PC-3 (cell line): ENCODE measurements around the gene RNF7. TPM values are rescaled to one million over a fixed set of nuclear protein-coding genes. Genes with fewer than 3 reads are reported as not detected.

ENCODE experiments used
- ATAC-seq: fragments of 200-7000 bp; cut with Tn5 transposase; 2 replicates; pipeline ENCODE4 v1.9.1; 2020; ENCODE audit warnings: mild to moderate bottlenecking, moderate library complexity
- BruUV-seq: library from RNA; stranded (reverse); fragments of 400-500 nt; replicated peaks from 2 replicates; lab custom pipeline; 2021; lab: Mats Ljungman, UMichigan
- CTCF ChIA-PET: fragments of 300-600 bp; sonication (Branson Sonifier 250); formaldehyde crosslinking; loops from one replicate; lab custom pipeline; 2022; ENCODE audit warnings: antibody characterized with exemption; lab: Charles Lee
- POLR2A ChIA-PET: fragments of 300-600 bp; sonication (Branson Sonifier 250); formaldehyde crosslinking; loops from one replicate; lab custom pipeline; 2022; ENCODE audit warnings: antibody characterized with exemption; ENCODE audit not compliant: unreplicated experiment; lab: Charles Lee
- DNase-seq: peaks from one replicate; pipeline ENCODE4 v3.0.0-alpha.2; 2015
- H2AFZ ChIP-seq: fragments of 300-600 bp; sonication (generic); 2 replicates; pipeline ENCODE4 v1.6.0; 2016; ENCODE audit warnings: antibody characterized with exemption, low read length
- H3F3A ChIP-seq: fragments of 300-600 bp; sonication (generic); one replicate; pipeline ENCODE4 v1.6.0; 2017; ENCODE audit warnings: antibody characterized with exemption, low read length, control low read depth, mild to moderate bottlenecking; ENCODE audit not compliant: unreplicated experiment
- H3K27ac ChIP-seq: fragments of 300-600 bp; sonication (generic); 2 replicates; pipeline ENCODE4 v1.5.1; 2016; ENCODE audit warnings: mild to moderate bottlenecking, low read length
- H3K27me3 ChIP-seq: fragments of 300-600 bp; sonication (generic); 2 replicates; pipeline ENCODE4 v1.6.1; 2016; ENCODE audit warnings: low read length, mixed read lengths
- H3K36me3 ChIP-seq: fragments of 300-600 bp; sonication (generic); 2 replicates; pipeline ENCODE4 v1.6.1; 2016; ENCODE audit warnings: low read depth, mixed run types, low read length, mixed read lengths
- H3K4me1 ChIP-seq: fragments of 300-600 bp; sonication (generic); 2 replicates; pipeline ENCODE4 v1.5.1; 2016; ENCODE audit warnings: low read length; ENCODE audit not compliant: insufficient read depth
- H3K4me2 ChIP-seq: fragments of 300-600 bp; sonication (generic); 2 replicates; pipeline ENCODE4 v1.6.0; 2016; ENCODE audit warnings: low read length
- H3K4me3 ChIP-seq: fragments of 300-600 bp; sonication (generic); 2 replicates; pipeline ENCODE4 v1.5.1; 2016; ENCODE audit warnings: mild to moderate bottlenecking, low read length, mixed read lengths
- H3K79me2 ChIP-seq: fragments of 300-600 bp; sonication (generic); 2 replicates; pipeline ENCODE4 v1.6.1; 2017; ENCODE audit warnings: low read length, mixed read lengths
- H3K9ac ChIP-seq: fragments of 300-600 bp; sonication (generic); 2 replicates; pipeline ENCODE4 v1.6.0; 2016; ENCODE audit warnings: mild to moderate bottlenecking, low read length
- H3K9me2 ChIP-seq: fragments of 300-600 bp; sonication (generic); replicated peaks from 2 replicates; pipeline ENCODE4 v1.6.1; 2016; ENCODE audit warnings: mixed run types, low read length, mixed read lengths
- H3K9me3 ChIP-seq: fragments of 300-600 bp; sonication (generic); 2 replicates; pipeline ENCODE4 v1.6.1; 2016; ENCODE audit warnings: low read length, mixed read lengths
- H4K20me1 ChIP-seq: fragments of 300-600 bp; sonication (generic); 2 replicates; pipeline ENCODE4 v1.6.1; 2016; ENCODE audit warnings: low read length, mixed read lengths
- EZH2 ChIP-seq: fragments of 300-600 bp; sonication (generic); IDR thresholded peaks from one replicate; pipeline ENCODE4 v1.6.1; 2017; ENCODE audit warnings: antibody characterized with exemption, mild to moderate bottlenecking, low read length; ENCODE audit not compliant: unreplicated experiment
- EZH2phosphoT487 ChIP-seq: fragments of 300-600 bp; sonication (generic); IDR thresholded peaks from 2 replicates; pipeline ENCODE4 v1.6.1; 2018; ENCODE audit warnings: mild to moderate bottlenecking, antibody characterized with exemption, low read length, borderline replicate concordance
- intact Hi-C: fragments of 100-400 bp; cut with micrococcal nuclease; formaldehyde crosslinking; loops from 2 replicates; pipeline ENCODE4 v1.9.0; 2023
- total RNA-seq: library from RNA; depleted of rRNA; stranded (reverse); fragments of >200 nt; gene quantifications from 2 replicates; pipeline ENCODE4 v1.2.3, GENCODE V29; 2014
- TF ChIP-seq, protein P1 (sequence below): fragments of 300-600 bp; sonication (generic); conservative IDR thresholded peaks from 2 replicates; pipeline ENCODE4 v1.5.1; 2017; ENCODE audit warnings: antibody characterized with exemption, low read depth, mild to moderate bottlenecking, low read length

Gene RNF7
- total RNA-seq, 1 experiment from 2014 or later = 42.9 TPM

DNA sequence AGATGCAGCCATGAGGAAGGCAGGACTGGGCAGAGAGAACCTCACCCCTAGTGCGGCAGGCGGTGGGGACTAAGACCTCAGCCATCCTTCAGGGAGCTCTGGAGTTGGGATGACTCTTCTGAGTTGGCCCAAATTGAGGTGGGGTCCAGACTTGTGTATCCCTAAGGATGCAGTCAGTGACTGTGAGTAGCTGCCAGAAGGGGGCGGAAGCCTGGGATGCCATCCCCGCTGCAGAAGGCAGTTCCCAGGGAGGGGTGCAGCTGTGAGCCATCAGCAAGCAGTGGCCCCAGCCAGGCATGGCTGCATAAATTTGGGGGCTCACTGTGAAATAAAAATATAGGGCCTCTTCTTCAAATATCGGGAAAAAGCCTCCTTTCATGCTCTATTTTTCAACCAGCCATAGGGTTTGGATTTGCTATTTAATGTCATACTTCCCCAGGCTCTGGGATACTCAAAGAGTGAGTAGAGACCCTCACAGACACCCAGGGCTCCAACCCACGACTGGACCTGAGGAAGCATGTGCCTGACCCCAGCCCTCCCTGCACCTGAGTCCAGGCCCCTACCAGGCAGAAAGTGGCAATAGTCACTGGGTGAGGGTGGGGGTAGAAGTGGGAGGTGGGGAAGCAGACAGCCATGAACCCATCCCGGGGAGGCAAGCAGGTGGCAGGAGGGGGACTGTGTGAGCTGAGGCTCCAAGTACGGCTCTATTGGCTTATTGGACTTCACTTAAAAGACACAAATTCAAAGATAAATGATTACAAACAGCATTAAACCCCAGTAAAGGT, 55.6 kb downstream of the RNF7 start:
- CTCF ChIA-PET = no interaction called here
- Histone ChIP-seq H3K79me2 (no peaks in the 10 kb centered on the region), H2AFZ (no peak overlapping the region), H3K9ac (no peak overlapping the region), H3K36me3 (no peaks in the 10 kb centered on the region), H3K9me2 (no peaks in the 10 kb centered on the region), H4K20me1 (no peaks in the 10 kb centered on the region), H3K4me2 (no peak overlapping the region), H3K27ac (no peak overlapping the region), H3F3A (no peaks in the 10 kb centered on the region), H3K9me3 (no peaks in the 10 kb centered on the region), H3K27me3 (no peaks in the 10 kb centered on the region), H3K4me1 (no peaks in the 10 kb centered on the region), H3K4me3 (no peak overlapping the region)
- TF ChIP-seq, protein P1, sequence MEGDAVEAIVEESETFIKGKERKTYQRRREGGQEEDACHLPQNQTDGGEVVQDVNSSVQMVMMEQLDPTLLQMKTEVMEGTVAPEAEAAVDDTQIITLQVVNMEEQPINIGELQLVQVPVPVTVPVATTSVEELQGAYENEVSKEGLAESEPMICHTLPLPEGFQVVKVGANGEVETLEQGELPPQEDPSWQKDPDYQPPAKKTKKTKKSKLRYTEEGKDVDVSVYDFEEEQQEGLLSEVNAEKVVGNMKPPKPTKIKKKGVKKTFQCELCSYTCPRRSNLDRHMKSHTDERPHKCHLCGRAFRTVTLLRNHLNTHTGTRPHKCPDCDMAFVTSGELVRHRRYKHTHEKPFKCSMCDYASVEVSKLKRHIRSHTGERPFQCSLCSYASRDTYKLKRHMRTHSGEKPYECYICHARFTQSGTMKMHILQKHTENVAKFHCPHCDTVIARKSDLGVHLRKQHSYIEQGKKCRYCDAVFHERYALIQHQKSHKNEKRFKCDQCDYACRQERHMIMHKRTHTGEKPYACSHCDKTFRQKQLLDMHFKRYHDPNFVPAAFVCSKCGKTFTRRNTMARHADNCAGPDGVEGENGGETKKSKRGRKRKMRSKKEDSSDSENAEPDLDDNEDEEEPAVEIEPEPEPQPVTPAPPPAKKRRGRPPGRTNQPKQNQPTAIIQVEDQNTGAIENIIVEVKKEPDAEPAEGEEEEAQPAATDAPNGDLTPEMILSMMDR = no peak
- TF ChIP-seq EZH2phosphoT487 (no peak), EZH2 (no peak)
- ATAC-seq = no peak
- POLR2A ChIA-PET = no interaction called here
- no peak for DNase-seq
- no TSS peak for BruUV-seq
- intact Hi-C loops = no loop called here

DNA sequence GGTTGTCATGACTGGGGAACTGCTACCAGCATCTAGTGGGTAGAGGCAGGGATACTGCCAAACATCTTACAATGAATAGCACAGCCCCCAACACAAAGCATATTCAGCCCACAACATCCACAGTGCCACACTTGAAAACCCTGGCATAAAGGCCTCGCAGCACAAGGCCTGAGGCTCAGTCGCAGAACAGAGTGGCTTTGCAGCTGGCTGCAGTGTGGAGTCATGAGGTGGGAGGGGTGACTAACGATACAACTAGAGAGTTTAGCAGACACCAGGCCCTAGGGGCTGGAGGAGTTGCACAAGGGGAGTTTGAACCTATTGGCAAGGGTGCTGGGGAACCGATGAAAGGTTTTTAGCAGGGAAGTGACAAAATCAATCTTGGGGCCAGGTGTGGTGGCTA, 57.2 kb downstream of the RNF7 start:
- no peak for ATAC-seq
- no peak overlapping the region for H2AFZ ChIP-seq
- no peaks in the 10 kb centered on the region for H3K9me2 ChIP-seq

DNA sequence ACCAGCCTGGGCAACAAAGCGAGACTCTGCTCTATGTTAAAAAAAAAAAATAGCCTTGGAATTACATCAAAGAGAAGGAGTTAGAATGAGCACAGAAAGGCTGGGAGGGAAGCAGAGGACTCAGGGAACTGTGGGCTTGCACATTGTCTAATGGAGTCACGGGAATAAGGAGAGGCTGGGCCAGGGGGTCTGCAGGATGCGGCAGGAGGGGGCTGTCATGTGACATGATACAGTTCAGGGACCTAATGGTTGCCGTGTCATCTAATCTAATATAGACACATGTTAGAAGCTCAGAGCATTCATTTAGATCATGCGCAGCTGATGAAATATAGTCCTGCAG, 57.6 kb downstream of the RNF7 start:
- no peak overlapping the region for H3K9ac ChIP-seq
- TF ChIP-seq EZH2 (no peak), EZH2phosphoT487 (no peak)
- TF ChIP-seq, protein P1 = no peak
- no peaks in the 10 kb centered on the region for H4K20me1 ChIP-seq
- H3K4me1 ChIP-seq = no peaks in the 10 kb centered on the region
- ChIA-PET POLR2A (no interaction called here), CTCF (no interaction called here)
- no peak overlapping the region for H3K27ac ChIP-seq
- ATAC-seq = no peak
- H3K4me3 ChIP-seq = no peak overlapping the region
- H3K36me3 ChIP-seq = no peaks in the 10 kb centered on the region
- H3K9me2 ChIP-seq = no peaks in the 10 kb centered on the region
- intact Hi-C loops = no loop called here
- H3F3A ChIP-seq = no peaks in the 10 kb centered on the region
- no TSS peak for BruUV-seq
- H3K27me3 ChIP-seq = no peaks in the 10 kb centered on the region
- DNase-seq = no peak
- H3K9me3 ChIP-seq = no peaks in the 10 kb centered on the region
- H3K79me2 ChIP-seq = no peaks in the 10 kb centered on the region
- no peak overlapping the region for H2AFZ ChIP-seq
- H3K4me2 ChIP-seq = no peak overlapping the region

More for the DNA sequence above, 57.2 kb downstream of the RNF7 start:
- Histone ChIP-seq H3K27ac (no peak overlapping the region), H3K27me3 (no peaks in the 10 kb centered on the region), H3K4me1 (no peaks in the 10 kb centered on the region), H3K4me3 (no peak overlapping the region), H3K79me2 (no peaks in the 10 kb centered on the region), H3K9me3 (no peaks in the 10 kb centered on the region), H3K36me3 (no peaks in the 10 kb centered on the region), H3F3A (no peaks in the 10 kb centered on the region), H3K9ac (no peak overlapping the region), H3K4me2 (no peak overlapping the region), H4K20me1 (no peaks in the 10 kb centered on the region)
- CTCF ChIA-PET = no interaction called here
- no peak for DNase-seq
- BruUV-seq = no TSS peak
- intact Hi-C loops = no loop called here
- POLR2A ChIA-PET = no interaction called here
- TF ChIP-seq EZH2 (no peak), EZH2phosphoT487 (no peak)
- TF ChIP-seq, protein P1 = no peak
